MM.1S (cell line): ENCODE measurements around the gene CETP.

Experiments used
- EZH2 ChIP-seq: fragments of 300-600 bp; sonication (generic); optimal IDR thresholded peaks from 2 replicates; pipeline ENCODE3; 2017; ENCODE audit warnings: low read depth, mild to moderate bottlenecking, antibody characterized with exemption, low read length, mixed read lengths
- EZH2phosphoT487 ChIP-seq: fragments of 300-600 bp; sonication (generic); IDR thresholded peaks from 2 replicates; pipeline ENCODE4 v1.6.1; 2018; ENCODE audit warnings: antibody characterized with exemption, low read length
- TF ChIP-seq, protein P1 (sequence below): fragments of 300-600 bp; sonication (generic); IDR thresholded peaks from 2 replicates; pipeline ENCODE4 v1.5.1; 2016; ENCODE audit warnings: antibody characterized with exemption, low read length, mixed read lengths

DNA sequence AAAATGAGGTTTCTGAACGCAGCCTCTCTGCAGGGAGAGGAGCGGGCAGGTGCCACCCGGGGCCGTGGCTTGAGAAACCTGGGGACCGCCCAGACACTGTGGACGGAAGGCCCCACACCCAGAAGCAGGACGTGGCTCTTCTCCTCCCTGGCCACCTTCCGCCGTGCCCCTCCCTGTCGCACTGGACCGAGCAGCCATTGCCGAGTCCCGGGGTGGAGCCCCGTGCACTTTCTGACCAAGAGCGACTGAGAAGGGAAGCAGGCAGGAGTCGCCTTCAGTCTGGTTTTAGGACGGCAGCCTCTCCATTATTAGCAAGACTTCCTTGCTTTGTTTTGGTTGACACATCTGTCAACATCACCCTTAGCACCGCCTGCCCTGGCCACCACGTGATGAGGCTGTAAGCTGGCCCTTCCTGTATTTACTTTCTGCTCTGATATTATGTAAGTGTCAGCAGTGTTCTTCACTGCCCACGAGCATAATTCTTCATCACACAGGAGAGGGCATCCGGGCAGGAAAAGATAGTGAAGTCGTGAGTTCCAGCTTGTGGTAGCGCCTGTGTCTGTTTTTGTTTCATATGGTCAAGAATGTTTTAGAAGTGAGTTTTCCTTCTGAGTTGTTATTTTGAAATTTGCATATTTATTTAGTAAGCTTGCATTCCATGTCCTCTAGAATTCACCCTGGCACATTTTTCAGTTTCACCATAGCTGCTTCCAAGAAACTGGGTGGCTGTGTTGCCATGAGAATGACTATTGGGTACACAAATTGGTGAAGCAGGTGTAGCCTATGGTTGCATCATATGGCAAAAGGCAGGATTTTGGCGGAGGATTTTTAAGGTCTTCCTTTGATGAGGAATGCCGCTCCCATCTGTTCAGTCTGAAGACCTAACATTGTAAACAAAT is 28.8 kb upstream of the CETP start:
- TF ChIP-seq, protein P1, sequence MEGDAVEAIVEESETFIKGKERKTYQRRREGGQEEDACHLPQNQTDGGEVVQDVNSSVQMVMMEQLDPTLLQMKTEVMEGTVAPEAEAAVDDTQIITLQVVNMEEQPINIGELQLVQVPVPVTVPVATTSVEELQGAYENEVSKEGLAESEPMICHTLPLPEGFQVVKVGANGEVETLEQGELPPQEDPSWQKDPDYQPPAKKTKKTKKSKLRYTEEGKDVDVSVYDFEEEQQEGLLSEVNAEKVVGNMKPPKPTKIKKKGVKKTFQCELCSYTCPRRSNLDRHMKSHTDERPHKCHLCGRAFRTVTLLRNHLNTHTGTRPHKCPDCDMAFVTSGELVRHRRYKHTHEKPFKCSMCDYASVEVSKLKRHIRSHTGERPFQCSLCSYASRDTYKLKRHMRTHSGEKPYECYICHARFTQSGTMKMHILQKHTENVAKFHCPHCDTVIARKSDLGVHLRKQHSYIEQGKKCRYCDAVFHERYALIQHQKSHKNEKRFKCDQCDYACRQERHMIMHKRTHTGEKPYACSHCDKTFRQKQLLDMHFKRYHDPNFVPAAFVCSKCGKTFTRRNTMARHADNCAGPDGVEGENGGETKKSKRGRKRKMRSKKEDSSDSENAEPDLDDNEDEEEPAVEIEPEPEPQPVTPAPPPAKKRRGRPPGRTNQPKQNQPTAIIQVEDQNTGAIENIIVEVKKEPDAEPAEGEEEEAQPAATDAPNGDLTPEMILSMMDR, result no peak
- no peak for TF ChIP-seq EZH2
- no peak for TF ChIP-seq EZH2phosphoT487
